Epithelial cell of esophagus (primary cell): Measurements from ENCODE around the gene DLX3.

Experiments used
- DNase-seq: peaks from one replicate; pipeline ENCODE4 v3.0.0; 2010; ENCODE audit warnings: low read depth
- H3K4me3 ChIP-seq: 2 replicates; pipeline ENCODE4 v1.5.1; 2011; ENCODE audit warnings: mild to moderate bottlenecking, low read length, control low read depth
- CTCF ChIP-seq: IDR thresholded peaks from 2 replicates; pipeline ENCODE4 v1.5.1; 2011; ENCODE audit warnings: low read depth, mild to moderate bottlenecking, low read length, control low read depth, inconsistent platforms; ENCODE audit not compliant: insufficient read depth; ENCODE audit errors: missing control alignments

Gene DLX3

GRCh38 chr17:50013079-50013478 lies 18.1 kb upstream of the DLX3 start:
- no peak for TF ChIP-seq CTCF
- no peak overlapping the region for H3K4me3 ChIP-seq
- no peak for DNase-seq

- no peak overlapping the region for H3K4me3 ChIP-seq
- no peak for TF ChIP-seq CTCF
- DNase-seq, result no peak
Measured at GRCh38 chr17:50009282-50009681, 14.3 kb upstream of the DLX3 start.

GRCh38 chr17:50003911-50004310 lies 8.9 kb upstream of the DLX3 start:
- peak; percentile 70 for DNase-seq
- no peak overlapping the region for H3K4me3 ChIP-seq
- no peak for TF ChIP-seq CTCF

- H3K4me3 ChIP-seq, result no peak overlapping the region
- DNase-seq, result no peak
- no peak for TF ChIP-seq CTCF
Measured at GRCh38 chr17:49998836-49999511, 4.0 kb upstream of the DLX3 start.

- TF ChIP-seq CTCF, result peak; percentile 93
- H3K4me3 ChIP-seq, result no peak overlapping the region
- peak; percentile 88 for DNase-seq
Measured at GRCh38 chr17:49997773-49998703, 3.0 kb upstream of the DLX3 start.

GRCh38 chr17:49997301-49997650 lies 2.3 kb upstream of the DLX3 start:
- DNase-seq, result no peak
- no peak overlapping the region for H3K4me3 ChIP-seq
- TF ChIP-seq CTCF, result no peak
